Tibial nerve (tissue), 4 donors: ENCODE results near the gene DLGAP5. TPM values are rescaled to one million over a fixed set of nuclear protein-coding genes. Genes with fewer than 3 reads are reported as not detected.

ENCODE experiments used
- DNase-seq, 2 donors: peaks; one replicate each; pipeline ENCODE4 v3.0.0-alpha.2; 2019; ENCODE audit warnings: low spot score in 2 of 2
- H3K27ac ChIP-seq, 4 donors: fragments of 200-600 bp; sonication (generic) in 3 of 4; one replicate each; pipeline ENCODE4 v1.5.1; 2017 to 2019; ENCODE audit warnings: mild to moderate bottlenecking in 1 of 4
- H3K27me3 ChIP-seq, 2 donors: fragments of 200-600 bp; sonication (generic) in 1 of 2; one replicate each; pipeline versions ENCODE4 v1.5.1 to v1.6.0; 2017 to 2019
- H3K36me3 ChIP-seq, 3 donors: fragments of 200-600 bp; sonication (generic); one replicate each; pipeline ENCODE4 v1.5.1; 2018 to 2019
- H3K4me1 ChIP-seq, 4 donors: fragments of 200-600 bp; sonication (generic) in 3 of 4; one replicate each; pipeline ENCODE4 v1.5.1; 2017 to 2019
- H3K4me3 ChIP-seq, 4 donors: fragments of 200-600 bp; sonication (generic) in 3 of 4; one replicate each; pipeline ENCODE4 v1.5.1; 2017 to 2019; ENCODE audit warnings: mild to moderate bottlenecking in 1 of 4, moderate library complexity in 1 of 4
- H3K9me3 ChIP-seq, 4 donors: fragments of 200-600 bp; sonication (generic) in 3 of 4; one replicate each; pipeline ENCODE4 v1.5.1; 2017 to 2019
- CTCF ChIP-seq, 5 experiments: fragments of 200-600 bp in 3 of 5; fragments of 450-650 bp in 2 of 5; sonication (generic) in 3 of 5; IDR thresholded peaks; one replicate each; pipeline ENCODE4 v1.5.1; 2016 to 2019; ENCODE audit warnings: antibody characterized with exemption in 5 of 5, mild to moderate bottlenecking in 3 of 5, moderate library complexity in 2 of 5
- EP300 ChIP-seq, 2 donors: sonication (generic); formaldehyde crosslinking; IDR thresholded peaks; one replicate each; pipeline ENCODE4 v1.6.1; 2017; ENCODE audit warnings: antibody characterized with exemption in 2 of 2, mild to moderate bottlenecking in 1 of 2
- POLR2A ChIP-seq, 2 donors: fragments of 450-650 bp; IDR thresholded peaks; one replicate each; pipeline ENCODE4 v1.6.1; 2017; ENCODE audit warnings: antibody characterized with exemption in 2 of 2, mild to moderate bottlenecking in 2 of 2, moderate library complexity in 2 of 2
- WGBS, 2 donors: methylation state at CpG; one replicate each; pipeline ENCODE4 v1.1.5; 2018; 5-methylcytosine and 5-hydroxymethylcytosine counted together
- total RNA-seq, 4 donors: library from RNA; depleted of rRNA; stranded (reverse); fragments of >200 nt; gene quantifications; one replicate each; pipeline ENCODE4 v1.1.0, GENCODE V29; 2016

DLGAP5 gene
- total RNA-seq, 4 donors from 2014 or later, result 0.30 to 0.44 TPM; not detected in 2

DNA sequence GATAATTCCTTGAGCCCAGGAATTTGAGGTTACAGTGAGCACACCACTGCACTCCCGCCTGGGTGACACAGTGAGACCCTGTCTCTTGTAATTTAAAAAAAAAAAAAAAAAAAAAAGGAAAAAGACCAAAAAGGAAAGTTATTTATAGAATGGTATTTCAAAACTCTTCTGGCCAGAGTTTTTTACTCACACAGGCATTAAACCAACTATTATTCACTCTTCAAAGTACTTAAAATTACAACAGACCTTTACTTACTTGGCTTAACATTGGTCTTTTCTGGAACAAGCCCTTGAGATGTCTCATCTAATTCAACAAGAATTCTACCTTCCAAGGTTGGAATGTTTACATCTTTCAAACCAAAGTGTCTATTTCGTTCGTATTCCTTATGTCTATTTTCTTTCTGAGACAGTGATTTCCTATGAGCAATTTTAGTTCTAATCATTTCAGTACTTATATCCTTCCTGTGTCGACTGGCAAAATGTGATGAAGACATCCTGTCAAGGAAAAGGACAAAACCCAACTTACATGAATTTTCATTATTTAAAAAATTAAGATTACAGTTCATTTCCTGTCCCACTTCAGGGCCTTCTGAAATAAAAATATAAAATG is 2.6 kb downstream of the DLGAP5 start:
- WGBS, 2 donors, result 81 to 86% methylated on average over 4 of the region's 4 CpGs
- Histone ChIP-seq H3K4me1 (peaks cover 0 to 12% (median 3%) of the 10 kb centered on the region in 4 donors), H3K9me3 (no peaks in the 10 kb centered on the region), H3K36me3 (no peaks in the 10 kb centered on the region), H3K4me3 (no peak overlapping the region), H3K27me3 (no peaks in the 10 kb centered on the region), H3K27ac (no peak overlapping the region)
- TF ChIP-seq POLR2A (IDR thresholded peaks at IDR 0.05) (no peak), CTCF (IDR thresholded peaks at IDR 0.05) (no peak), EP300 (IDR thresholded peaks at IDR 0.05) (no peak)
- no peak for DNase-seq

GRCh38 chr14:55180434-55180833 is 11.0 kb downstream of the DLGAP5 start:
- Histone ChIP-seq H3K27ac (no peak overlapping the region), H3K36me3 (no peaks in the 10 kb centered on the region), H3K9me3 (no peaks in the 10 kb centered on the region), H3K4me1 (no peaks in the 10 kb centered on the region), H3K4me3 (no peak overlapping the region), H3K27me3 (no peaks in the 10 kb centered on the region)
- no peak for TF ChIP-seq POLR2A (IDR thresholded peaks at IDR 0.05)
- TF ChIP-seq EP300 (IDR thresholded peaks at IDR 0.05), result no peak
- no peak for TF ChIP-seq CTCF (IDR thresholded peaks at IDR 0.05)
- DNase-seq, result no peak
- WGBS, 2 donors, result 67 to 77% methylated on average over 4 of the region's 4 CpGs

DNA sequence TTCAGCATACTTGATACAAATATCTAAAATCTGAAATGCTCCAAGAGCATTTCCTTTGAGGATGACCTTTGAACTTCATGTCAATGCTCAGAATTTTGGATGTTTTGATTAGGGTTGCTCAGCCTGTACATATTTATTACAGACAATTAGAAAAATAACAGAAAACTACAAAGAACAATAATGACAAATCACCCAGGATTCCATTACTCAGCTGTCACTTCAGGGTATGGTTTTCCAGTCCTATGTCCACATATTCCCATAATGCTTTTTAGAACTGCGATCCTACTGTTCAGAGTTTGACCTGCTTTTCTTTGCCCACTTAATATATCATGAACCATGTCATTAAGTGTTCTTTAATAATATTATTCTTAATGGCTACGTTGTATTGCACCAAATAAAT is 11.4 kb downstream of the DLGAP5 start:
- WGBS, 2 donors, result 69 to 71% methylated on average over 2 of the region's 2 CpGs

DNA sequence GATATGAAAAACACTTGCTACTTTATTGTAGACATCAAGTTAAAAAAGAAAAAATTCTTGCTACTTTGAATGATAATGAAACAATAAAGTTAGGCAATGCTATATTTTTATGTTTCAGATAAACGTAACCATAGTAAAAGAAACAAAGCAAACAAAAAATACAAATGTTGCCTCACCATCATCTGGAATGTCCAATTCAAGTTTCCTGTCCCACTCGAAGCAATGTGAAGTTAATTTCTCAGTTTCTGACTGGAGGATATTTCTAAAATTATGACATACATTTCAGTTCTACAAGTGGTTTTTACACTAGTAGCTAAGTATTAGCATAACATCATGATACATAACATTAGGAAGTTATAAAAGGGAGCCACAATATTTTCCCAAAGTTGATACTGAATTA is 20.9 kb downstream of the DLGAP5 start:
- TF ChIP-seq POLR2A (IDR thresholded peaks at IDR 0.05), result no peak
- DNase-seq, result no peak
- Histone ChIP-seq H3K4me3 (no peak overlapping the region), H3K4me1 (no peaks in the 10 kb centered on the region), H3K9me3 (no peaks in the 10 kb centered on the region), H3K27ac (no peak overlapping the region), H3K36me3 (no peaks in the 10 kb centered on the region), H3K27me3 (no peaks in the 10 kb centered on the region)
- 84 to 85% methylated on average over 2 of the region's 2 CpGs for WGBS, 2 donors

More for the DNA sequence above, 11.4 kb downstream of the DLGAP5 start:
- Histone ChIP-seq H3K27me3 (no peaks in the 10 kb centered on the region), H3K9me3 (no peaks in the 10 kb centered on the region), H3K27ac (no peak overlapping the region), H3K4me3 (no peak overlapping the region), H3K4me1 (no peaks in the 10 kb centered on the region), H3K36me3 (no peaks in the 10 kb centered on the region)
- TF ChIP-seq EP300 (IDR thresholded peaks at IDR 0.05) (no peak), CTCF (IDR thresholded peaks at IDR 0.05) (no peak), POLR2A (IDR thresholded peaks at IDR 0.05) (no peak)
- DNase-seq, result no peak

DNA sequence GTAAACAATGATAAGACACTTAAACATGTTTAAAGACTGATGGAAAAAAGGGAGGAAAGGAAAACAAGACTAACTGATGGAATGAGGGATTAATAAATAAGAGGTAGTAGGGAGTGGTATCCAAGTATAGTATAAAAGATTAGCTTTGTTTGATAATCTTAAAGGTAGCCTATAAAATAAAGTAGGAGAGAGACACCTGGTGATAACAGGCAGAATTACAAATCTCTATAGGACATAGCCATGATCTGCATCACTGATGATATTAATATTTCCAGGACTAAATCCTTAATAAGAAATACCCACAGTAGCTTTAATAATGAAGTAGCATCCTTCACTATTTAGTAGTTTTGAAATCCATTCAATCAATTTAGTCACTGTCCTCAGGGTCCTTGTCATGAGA is 30.4 kb downstream of the DLGAP5 start:
- no peak for DNase-seq
- H3K4me1 ChIP-seq, result no peaks in the 10 kb centered on the region
- no peak overlapping the region for H3K27ac ChIP-seq

More for the DNA sequence above, 30.4 kb downstream of the DLGAP5 start:
- H3K36me3 ChIP-seq, result no peaks in the 10 kb centered on the region
- H3K27me3 ChIP-seq, result no peaks in the 10 kb centered on the region
- H3K9me3 ChIP-seq, result no peaks in the 10 kb centered on the region
- no peak overlapping the region for H3K4me3 ChIP-seq
- TF ChIP-seq EP300 (IDR thresholded peaks at IDR 0.05) (no peak), CTCF (IDR thresholded peaks at IDR 0.05) (peak; percentile 44 to 77 (median 56))
